K562 (cell line): ENCODE results near the gene MARCHF3. TPM values are rescaled to one million over a fixed set of nuclear protein-coding genes. Genes with fewer than 3 reads are reported as not detected.

Source experiments
- CCNT2 ChIP-seq: IDR thresholded peaks from 2 replicates; pipeline ENCODE4 v1.6.1; 2011; ENCODE audit warnings: borderline replicate concordance, low read depth, mild to moderate bottlenecking, moderate library complexity, mixed read lengths, low read length; ENCODE audit not compliant: insufficient read length; ENCODE audit errors: extremely low read depth
- E2F3 ChIP-seq: fragments of 250-450 bp; sonication (Bioruptor Pico); IDR thresholded peaks from 2 replicates; pipeline ENCODE4 v1.4.0; 2020; ENCODE audit warnings: mild to moderate bottlenecking
- ESRRA ChIP-seq: fragments of 450-650 bp; IDR thresholded peaks from 2 replicates; pipeline ENCODE4 v1.6.1; 2014; ENCODE audit warnings: low read depth, mild to moderate bottlenecking, moderate library complexity, borderline replicate concordance
- PCBP2 ChIP-seq: fragments of 200-400 bp; formaldehyde crosslinking; IDR thresholded peaks from 2 replicates; pipeline ENCODE4 v1.6.1; 2018; ENCODE audit warnings: low read length, low read depth, mild to moderate bottlenecking, moderate library complexity; ENCODE audit not compliant: poor library complexity, severe bottlenecking
- TEAD1 ChIP-seq, 2 experiments: fragments of 450-650 bp in 1 of 2; sonication (generic) in 1 of 2; formaldehyde crosslinking; IDR thresholded peaks; 2 replicates each; pipeline versions ENCODE4 v1.4.0 to v1.8.0; 2020 to 2022; ENCODE audit warnings: mild to moderate bottlenecking in 2 of 2, missing genetic modification reagents in 1 of 2
- ZBED1 ChIP-seq: IDR thresholded peaks from 2 replicates; pipeline ENCODE4 v1.6.1; 2014
- ZNF174 ChIP-seq: fragments of 250-450 bp; sonication (Bioruptor Pico); IDR thresholded peaks from 2 replicates; pipeline ENCODE4 v1.4.0; 2020; ENCODE audit warnings: mild to moderate bottlenecking
- polyA plus RNA-seq, 8 experiments: library from polyadenylated mRNA; depleted of rRNA in 4 of 8; stranded (reverse) in 5 of 8; unstranded in 3 of 8; fragments of >200 nt; fragmentation: Nextera tagmentation in 2 of 8; fragmentation: Illumina TruSeq in 1 of 8; extraction: Ambion mirVana in 2 of 8; extraction: Trizol in 1 of 8; gene quantifications; 2 replicates each; pipeline versions ENCODE4 v1.2.1 to v1.2.3, GENCODE V29; 2011 to 2014; ENCODE audit warnings: inconsistent platforms in 1 of 8, missing spikeins in 1 of 8
- total RNA-seq, 7 experiments: library from RNA; depleted of rRNA in 6 of 7; stranded (reverse); fragments of >200 nt in 6 of 7; fragmentation: Illumina TruSeq in 2 of 7; extraction: Trizol in 2 of 7; gene quantifications; 2 replicates each; pipeline versions ENCODE4 v1.2.1 to v1.2.3, GENCODE V29; 2011 to 2021; ENCODE audit warnings: low replicate concordance in 1 of 7
- TF ChIP-seq, protein P1 (sequence below): fragments of 450-650 bp; IDR thresholded peaks from 2 replicates; pipeline ENCODE4 v1.6.1; 2016; ENCODE audit warnings: low read depth
- TF ChIP-seq, protein P2 (sequence below): IDR thresholded peaks from 3 replicates; pipeline ENCODE4 v1.6.1; 2011; ENCODE audit warnings: borderline replicate concordance, mild to moderate bottlenecking; ENCODE audit not compliant: insufficient read length, insufficient read depth
- TF ChIP-seq, protein P3 (sequence below), 2 experiments: fragments of 250-450 bp in 1 of 2; fragments of 450-650 bp in 1 of 2; sonication (Bioruptor Pico) in 1 of 2; IDR thresholded peaks; 2 replicates each; pipeline versions ENCODE4 v1.6.1 to v1.8.0; 2016 to 2021; ENCODE audit warnings: mild to moderate bottlenecking in 2 of 2, moderate library complexity in 2 of 2, missing compliant biosample characterization in 1 of 2, missing genetic modification characterization in 1 of 2

MARCHF3 gene
- total and polyA plus RNA-seq, 9 of the 15 experiments (the other 6 are each of a cell fraction or from before 2014, with no cell fraction given), result 5.6 to 37.4 (median 16.5) TPM

DNA sequence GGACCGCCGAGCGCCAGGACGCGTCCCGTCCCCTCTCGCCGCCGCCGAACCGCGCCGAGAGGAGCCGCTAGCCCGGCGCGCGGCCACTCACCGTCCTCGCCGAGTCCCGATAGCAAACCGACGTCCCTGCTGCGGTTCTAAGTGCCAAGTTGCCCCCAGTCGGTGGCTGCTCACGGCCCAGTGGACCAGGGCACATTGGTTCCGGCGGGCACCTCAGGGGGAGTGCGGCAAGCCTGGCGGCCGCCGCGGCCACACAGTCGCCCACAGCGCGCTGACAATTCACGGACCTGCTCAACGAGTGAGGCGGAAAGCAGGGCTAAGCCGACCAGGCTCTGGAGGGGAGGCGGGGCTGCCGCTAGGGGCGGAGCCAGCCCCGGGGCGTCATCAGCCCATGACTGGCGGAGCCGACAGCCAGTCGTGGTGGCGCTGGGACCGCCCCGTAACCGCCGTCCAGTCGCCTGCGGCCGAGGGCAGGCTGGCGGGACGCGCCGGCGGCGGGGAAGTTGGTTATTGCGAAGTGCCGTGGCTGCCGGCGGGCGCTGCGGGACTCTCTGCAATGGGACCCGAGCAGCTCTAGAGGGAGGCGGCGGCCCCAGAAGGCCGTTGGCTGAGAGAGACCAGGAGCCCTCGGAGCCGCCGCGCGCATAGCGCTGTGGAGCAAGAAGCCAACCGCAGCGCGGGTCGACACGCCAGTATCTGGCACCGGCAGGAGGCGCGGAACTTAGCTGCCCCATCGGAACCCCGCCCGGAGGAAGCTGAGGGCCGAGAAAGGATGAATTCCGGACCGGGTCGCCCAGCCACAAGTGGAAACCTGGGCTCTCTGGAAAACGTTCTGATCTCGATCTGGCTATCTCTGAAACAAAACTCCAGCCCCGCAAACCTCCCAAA is at the start of gene MARCHF3 (continued):
- TF ChIP-seq PCBP2, result no peak
- peak in 1 of 2 experiments; percentile 2; a peak in 2 of 4 replicates for TF ChIP-seq TEAD1 (CRISPR knock-in tag; IDR thresholded peaks at IDR 0.05)
- TF ChIP-seq ZNF174 (CRISPR knock-in tag), result no peak
- TF ChIP-seq, protein P1, sequence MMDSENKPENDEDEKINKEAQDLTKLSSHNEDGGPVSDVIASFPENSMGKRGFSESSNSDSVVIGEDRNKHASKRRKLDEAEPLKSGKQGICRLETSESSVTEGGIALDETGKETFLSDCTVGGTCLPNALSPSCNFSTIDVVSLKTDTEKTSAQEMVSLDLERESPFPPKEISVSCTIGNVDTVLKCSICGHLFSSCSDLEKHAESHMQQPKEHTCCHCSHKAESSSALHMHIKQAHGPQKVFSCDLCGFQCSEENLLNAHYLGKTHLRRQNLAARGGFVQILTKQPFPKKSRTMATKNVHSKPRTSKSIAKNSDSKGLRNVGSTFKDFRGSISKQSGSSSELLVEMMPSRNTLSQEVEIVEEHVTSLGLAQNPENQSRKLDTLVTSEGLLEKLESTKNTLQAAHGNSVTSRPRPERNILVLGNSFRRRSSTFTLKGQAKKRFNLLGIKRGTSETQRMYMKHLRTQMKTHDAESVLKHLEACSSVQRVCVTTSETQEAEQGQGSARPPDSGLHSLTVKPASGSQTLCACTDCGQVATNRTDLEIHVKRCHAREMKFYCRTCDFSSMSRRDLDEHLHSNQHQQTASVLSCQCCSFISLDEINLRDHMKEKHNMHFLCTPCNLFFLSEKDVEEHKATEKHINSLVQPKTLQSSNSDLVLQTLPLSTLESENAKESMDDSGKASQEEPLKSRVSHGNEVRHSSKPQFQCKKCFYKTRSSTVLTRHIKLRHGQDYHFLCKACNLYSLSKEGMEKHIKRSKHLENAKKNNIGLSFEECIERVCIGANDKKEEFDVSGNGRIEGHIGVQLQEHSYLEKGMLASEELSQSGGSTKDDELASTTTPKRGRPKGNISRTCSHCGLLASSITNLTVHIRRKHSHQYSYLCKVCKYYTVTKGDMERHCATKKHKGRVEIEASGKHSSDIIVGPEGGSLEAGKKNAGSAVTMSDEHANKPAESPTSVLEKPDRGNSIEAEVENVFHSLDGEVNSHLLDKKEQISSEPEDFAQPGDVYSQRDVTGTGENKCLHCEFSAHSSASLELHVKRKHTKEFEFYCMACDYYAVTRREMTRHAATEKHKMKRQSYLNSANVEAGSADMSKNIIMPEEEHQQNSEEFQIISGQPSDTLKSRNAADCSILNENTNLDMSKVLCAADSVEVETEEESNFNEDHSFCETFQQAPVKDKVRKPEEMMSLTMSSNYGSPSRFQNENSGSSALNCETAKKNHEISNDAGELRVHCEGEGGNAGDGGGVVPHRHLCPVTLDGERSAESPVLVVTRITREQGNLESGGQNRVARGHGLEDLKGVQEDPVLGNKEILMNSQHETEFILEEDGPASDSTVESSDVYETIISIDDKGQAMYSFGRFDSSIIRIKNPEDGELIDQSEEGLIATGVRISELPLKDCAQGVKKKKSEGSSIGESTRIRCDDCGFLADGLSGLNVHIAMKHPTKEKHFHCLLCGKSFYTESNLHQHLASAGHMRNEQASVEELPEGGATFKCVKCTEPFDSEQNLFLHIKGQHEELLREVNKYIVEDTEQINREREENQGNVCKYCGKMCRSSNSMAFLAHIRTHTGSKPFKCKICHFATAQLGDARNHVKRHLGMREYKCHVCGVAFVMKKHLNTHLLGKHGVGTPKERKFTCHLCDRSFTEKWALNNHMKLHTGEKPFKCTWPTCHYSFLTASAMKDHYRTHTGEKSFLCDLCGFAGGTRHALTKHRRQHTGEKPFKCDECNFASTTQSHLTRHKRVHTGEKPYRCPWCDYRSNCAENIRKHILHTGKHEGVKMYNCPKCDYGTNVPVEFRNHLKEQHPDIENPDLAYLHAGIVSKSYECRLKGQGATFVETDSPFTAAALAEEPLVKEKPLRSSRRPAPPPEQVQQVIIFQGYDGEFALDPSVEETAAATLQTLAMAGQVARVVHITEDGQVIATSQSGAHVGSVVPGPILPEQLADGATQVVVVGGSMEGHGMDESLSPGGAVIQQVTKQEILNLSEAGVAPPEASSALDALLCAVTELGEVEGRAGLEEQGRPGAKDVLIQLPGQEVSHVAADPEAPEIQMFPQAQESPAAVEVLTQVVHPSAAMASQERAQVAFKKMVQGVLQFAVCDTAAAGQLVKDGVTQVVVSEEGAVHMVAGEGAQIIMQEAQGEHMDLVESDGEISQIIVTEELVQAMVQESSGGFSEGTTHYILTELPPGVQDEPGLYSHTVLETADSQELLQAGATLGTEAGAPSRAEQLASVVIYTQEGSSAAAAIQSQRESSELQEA, result no peak
- TF ChIP-seq CCNT2, result peak; percentile 76
- TF ChIP-seq, protein P2, sequence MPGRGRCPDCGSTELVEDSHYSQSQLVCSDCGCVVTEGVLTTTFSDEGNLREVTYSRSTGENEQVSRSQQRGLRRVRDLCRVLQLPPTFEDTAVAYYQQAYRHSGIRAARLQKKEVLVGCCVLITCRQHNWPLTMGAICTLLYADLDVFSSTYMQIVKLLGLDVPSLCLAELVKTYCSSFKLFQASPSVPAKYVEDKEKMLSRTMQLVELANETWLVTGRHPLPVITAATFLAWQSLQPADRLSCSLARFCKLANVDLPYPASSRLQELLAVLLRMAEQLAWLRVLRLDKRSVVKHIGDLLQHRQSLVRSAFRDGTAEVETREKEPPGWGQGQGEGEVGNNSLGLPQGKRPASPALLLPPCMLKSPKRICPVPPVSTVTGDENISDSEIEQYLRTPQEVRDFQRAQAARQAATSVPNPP, result no peak
- peak; percentile 3; the same call in 1 of the 2 replicates for TF ChIP-seq ZBED1
- peak; percentile 35; the same call in 1 of the 2 replicates for TF ChIP-seq E2F3
- TF ChIP-seq, protein P3, sequence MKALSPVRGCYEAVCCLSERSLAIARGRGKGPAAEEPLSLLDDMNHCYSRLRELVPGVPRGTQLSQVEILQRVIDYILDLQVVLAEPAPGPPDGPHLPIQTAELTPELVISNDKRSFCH (CRISPR knock-in tag; IDR thresholded peaks at IDR 0.05), result no peak
- TF ChIP-seq, protein P3 (tag; IDR thresholded peaks at IDR 0.05), result no peak
- TF ChIP-seq ESRRA, result peak; percentile 80; the same call in 1 of the 2 replicates
